Activated CD8-positive, alpha-beta memory T cell treated with anti-CD3 and anti-CD28 coated beads for 24 hours (primary cell): ENCODE measurements around the gene PARVA.
A peak's percentile ranks its signal among the peaks of the same experiment; 100 is the strongest.
"Not testable (repeated sequence)": the region's sequence is repeated elsewhere in the genome, so short reads cannot be mapped to it uniquely, and the experiment has no call there.

Experiments used
- DNase-seq: peaks from one replicate; pipeline ENCODE4 v3.0.0-alpha.2; 2020

The PARVA gene

GRCh38 chr11:12377106-12377823, at the start of gene PARVA:
PARVA (plus strand) TSS chr11:12377571; CDS start chr11:12377648, 77 bp downstream.
- DNase-seq, result no peak

- DNase-seq, result no peak
These were observed 48.2 kb upstream of the PARVA start for GRCh38 chr11:12329169-12329568.

GRCh38 chr11:12329797-12330196, 47.6 kb upstream of the PARVA start:
- DNase-seq, result no peak

GRCh38 chr11:12330485-12331231, 46.7 kb upstream of the PARVA start:
- DNase-seq, result no peak

- DNase-seq, result peak; percentile 84
These were observed 46.0 kb upstream of the PARVA start for GRCh38 chr11:12331239-12331874.

- no peak for DNase-seq
These were observed 33.8 kb upstream of the PARVA start for GRCh38 chr11:12343526-12343925.

GRCh38 chr11:12353534-12353933, 23.8 kb upstream of the PARVA start:
- DNase-seq, result no peak

- DNase-seq, result no peak
These were observed 22.4 kb upstream of the PARVA start for GRCh38 chr11:12354750-12355545.

GRCh38 chr11:12356944-12357655, 20.3 kb upstream of the PARVA start:
- DNase-seq, result no peak

GRCh38 chr11:12357697-12358096, 19.7 kb upstream of the PARVA start:
- DNase-seq, result not testable (repeated sequence)

GRCh38 chr11:12358302-12359188, 18.8 kb upstream of the PARVA start:
- DNase-seq, result no peak

GRCh38 chr11:12359761-12360160, 17.6 kb upstream of the PARVA start:
- no peak for DNase-seq

- DNase-seq, result no peak
These were observed 15.7 kb upstream of the PARVA start for GRCh38 chr11:12361682-12362081.

GRCh38 chr11:12362857-12363256, 14.5 kb upstream of the PARVA start:
- no peak for DNase-seq

GRCh38 chr11:12363373-12363772, 14.0 kb upstream of the PARVA start:
- no peak for DNase-seq

GRCh38 chr11:12365965-12366575, 11.3 kb upstream of the PARVA start:
- peak; percentile 63 for DNase-seq

- DNase-seq, result not testable (repeated sequence)
These were observed 10.3 kb upstream of the PARVA start for GRCh38 chr11:12367057-12367456.

- no peak for DNase-seq
These were observed 5.3 kb upstream of the PARVA start for GRCh38 chr11:12372111-12372510.

- no peak for DNase-seq
These were observed 1.7 kb upstream of the PARVA start for GRCh38 chr11:12375720-12376119.

- DNase-seq, result no peak
These were observed 901 bp upstream of the PARVA start for GRCh38 chr11:12376259-12377081.
